Hematopoietic multipotent progenitor cell treated with erythropoietin and hydrocortisone succinate and interleukin-3 and kit ligand, for 8 days (in vitro differentiated cells): ENCODE results near the gene KCND1.

Source experiments
- DNase-seq: peaks from one replicate; pipeline ENCODE4 v3.0.0-alpha.2; 2015

The KCND1 gene

DNA sequence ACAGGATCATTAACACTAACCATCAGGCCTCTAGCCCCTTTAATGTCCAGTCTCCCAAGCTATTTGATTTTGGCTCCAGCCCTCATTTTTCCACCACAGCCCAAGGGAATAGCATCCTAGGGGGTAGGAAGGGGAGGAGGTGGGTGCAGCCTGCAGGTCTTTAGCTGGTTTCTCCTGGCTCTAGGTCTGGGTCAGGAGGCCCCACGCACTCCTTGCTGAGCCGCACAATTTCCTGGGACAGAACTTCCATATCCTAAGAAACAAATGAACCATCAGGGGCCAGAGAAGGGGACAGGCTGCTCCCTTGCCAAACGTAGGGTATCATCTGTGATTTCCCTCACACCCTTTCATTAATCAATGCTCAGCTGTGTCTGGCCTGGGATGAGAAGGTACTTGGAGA, 2.4 kb upstream of the KCND1 start:
- DNase-seq = no peak

- DNase-seq = peak; percentile 63
Observed at GRCh38 chrX:48972220-48973164, 848 bp upstream of the KCND1 start.

DNA sequence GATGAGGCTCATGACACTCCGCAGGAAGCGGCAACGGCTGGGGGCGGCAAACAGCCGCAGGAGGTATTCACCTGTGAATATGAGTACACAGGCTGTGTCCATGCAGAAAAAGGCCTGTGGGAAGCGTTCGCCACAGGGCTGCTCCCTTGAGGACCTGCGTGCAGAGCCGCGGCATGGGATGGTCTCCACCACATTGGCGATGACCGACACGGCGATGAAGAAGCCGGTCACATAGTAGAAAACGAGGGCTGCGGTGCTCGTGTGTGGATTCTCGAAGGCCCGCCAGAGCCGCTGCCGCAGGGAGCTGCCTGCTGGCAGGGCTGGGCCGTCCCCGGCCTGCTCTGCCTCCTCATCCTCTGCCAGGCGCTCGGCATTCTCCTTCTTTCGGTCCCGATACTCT, 2.2 kb downstream of the KCND1 start:
- no peak for DNase-seq

DNA sequence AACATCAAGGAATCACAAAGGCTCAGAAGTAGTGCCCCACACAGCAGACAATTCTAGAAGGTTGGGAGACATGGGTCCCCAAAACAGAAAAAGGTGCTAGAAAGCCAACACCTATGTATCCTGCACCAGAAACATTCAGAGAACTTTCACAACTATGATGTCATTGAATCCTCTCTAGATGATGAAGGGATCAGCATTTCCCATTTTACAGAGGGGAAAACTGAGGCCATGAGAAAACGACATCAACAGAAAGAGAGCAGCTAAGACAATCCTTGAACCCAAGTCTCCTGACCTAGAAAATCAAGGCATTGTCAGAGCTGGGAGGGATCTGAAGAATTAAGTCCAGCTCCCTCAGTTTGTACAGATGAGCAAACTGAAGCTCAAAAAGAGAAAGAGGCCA, 3.3 kb downstream of the KCND1 start:
- DNase-seq = no peak

- DNase-seq = no peak
Observed at GRCh38 chrX:48966796-48967579, 4.7 kb downstream of the KCND1 start.

DNA sequence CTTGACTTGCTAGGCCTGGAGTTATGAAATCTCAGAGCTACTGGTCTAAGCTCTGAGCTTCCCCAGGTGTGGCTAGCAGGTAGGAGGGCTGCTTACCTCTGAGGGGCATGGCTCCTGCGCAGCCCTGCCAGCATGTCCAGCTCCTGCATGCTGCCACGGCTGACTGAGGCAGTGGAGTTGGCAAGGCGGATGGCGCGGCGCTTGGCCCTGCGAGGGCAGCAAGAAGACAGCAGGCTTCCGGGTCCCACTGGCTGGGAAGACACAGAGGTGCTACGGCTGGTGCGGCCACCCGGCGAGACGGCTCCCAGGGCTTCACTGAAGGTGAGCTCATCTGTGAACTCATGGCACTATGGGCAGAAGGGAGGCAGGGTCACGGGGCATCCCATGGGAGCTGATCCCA, 5.7 kb downstream of the KCND1 start:
- no peak for DNase-seq

DNA sequence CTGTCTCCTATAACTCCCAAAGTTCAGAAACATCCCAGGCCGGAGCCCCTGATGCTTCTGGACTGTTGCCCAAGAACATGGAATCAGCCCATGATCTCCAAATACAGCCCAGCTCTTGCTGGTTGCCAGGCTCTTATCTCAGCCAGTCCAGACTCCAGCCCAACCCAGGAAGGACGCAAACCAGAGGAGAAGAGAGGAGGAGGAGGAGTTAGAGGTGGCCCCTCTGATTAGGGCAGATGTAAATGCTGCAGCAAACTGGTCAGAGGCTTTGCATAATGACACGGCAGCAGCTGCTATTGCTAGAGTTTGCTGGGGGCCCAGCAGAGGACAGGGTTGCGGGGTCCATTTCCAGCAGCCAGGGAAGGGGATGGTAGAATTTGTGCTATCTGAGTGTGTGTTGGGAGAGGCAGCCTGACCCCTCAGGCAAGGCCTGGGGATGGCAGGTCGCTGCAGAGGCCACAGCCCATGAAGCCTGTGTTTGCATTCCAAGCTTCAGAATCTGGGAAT, 10.0 kb downstream of the KCND1 start:
- DNase-seq = peak; percentile 95

GRCh38 chrX:48960291-48960690, 11.4 kb downstream of the KCND1 start:
- no peak for DNase-seq

- DNase-seq = peak; percentile 41
Observed at GRCh38 chrX:48958635-48959094, 13.0 kb downstream of the KCND1 start.

DNA sequence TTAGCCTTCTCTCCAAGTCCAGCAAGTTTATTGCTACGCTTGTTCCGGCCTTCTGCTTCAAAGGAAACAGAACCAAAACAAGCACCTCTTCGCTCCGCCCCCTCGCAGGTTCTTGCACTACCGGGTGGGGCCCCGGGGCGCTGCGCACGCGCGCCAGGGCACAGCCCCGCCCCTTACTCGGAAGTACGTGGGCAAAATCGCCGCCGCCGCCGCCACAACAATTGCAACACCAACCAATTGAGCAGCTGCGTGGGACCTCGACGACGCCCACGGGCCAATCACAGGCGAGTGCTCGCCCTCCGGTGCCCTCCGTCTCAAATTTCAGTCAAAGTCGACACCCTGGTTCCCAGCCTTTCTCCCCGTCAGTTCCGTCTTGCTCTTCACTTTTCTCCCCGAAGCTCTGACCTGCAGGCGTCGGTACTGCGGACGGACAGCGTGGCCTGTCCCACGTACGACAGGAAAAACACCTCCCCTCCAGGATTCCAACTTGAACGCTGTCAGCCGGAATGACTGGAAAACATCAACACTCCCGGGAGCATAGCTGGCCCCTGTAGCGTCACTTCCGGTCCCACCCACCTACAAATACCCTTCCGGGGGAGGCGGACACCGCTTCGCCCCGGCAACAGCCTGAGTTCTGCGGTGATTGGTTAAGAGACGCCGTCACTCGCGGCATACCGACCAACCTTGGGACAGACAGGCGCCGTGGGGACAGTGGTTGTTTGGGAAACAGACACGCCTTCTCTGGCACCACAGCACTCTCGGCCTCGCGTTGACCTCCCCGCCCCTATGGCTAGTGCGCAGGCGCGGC, 13.6 kb downstream of the KCND1 start:
- DNase-seq = peak; percentile 96

GRCh38 chrX:48957477-48957826, 14.2 kb downstream of the KCND1 start, which contains the start of gene OTUD5:
TSS of gene OTUD5 (minus strand) at chrX:48957607. CDS start at chrX:48957570, 37 bp downstream.
- peak; percentile 70 for DNase-seq

GRCh38 chrX:48956728-48957414, 14.8 kb downstream of the KCND1 start:
- DNase-seq = peak; percentile 42

GRCh38 chrX:48948589-48948988, 23.1 kb downstream of the KCND1 start:
- DNase-seq = no peak

GRCh38 chrX:48945517-48946348, 25.9 kb downstream of the KCND1 start:
- peak; percentile 59 for DNase-seq

DNA sequence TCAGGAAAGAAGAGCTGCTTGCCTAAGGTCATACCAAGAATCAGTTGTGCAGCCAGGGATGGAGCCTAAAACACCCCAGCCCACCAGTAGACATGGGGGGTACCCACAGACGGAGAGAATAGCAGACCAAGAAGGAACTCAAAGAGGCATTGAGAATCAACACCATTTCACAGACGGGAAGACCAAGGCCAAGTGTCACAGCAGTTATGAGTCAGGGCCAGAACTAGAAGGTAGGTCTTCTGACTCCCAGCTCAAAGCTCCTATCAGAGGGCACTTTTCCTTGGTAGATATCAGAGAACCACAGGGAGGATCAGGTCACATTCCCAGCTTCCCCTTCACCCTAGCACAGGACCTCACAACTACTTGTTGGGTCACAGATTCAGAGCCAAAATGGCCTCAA, 28.7 kb downstream of the KCND1 start:
- peak; percentile 18 for DNase-seq

DNA sequence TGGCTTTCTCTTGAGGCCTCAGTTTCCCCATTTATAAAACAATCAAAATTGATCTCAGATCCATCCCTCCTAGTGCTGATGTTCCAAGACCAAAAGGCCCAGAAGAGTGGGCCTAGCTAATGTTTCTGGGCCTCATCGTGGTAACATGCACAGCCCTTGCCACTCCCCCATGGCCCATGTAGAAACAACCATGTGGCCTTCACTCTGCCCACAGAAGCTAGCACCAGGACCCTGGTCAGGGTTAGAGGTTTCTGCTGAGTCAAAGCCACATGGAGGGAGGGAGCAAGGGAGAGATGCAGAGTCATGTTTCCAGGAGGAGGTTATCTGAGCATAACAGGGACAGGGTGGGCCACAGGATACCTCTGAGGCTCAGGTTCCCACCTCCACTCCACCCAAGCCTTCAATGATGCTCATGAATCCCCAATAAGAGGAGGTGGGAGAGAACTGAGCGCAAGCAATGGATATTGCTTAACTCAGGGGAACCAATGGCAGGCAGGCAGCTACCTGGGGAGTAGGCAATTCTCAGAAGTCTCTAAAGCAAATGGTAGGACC, 31.2 kb downstream of the KCND1 start:
- peak; percentile 91 for DNase-seq

DNA sequence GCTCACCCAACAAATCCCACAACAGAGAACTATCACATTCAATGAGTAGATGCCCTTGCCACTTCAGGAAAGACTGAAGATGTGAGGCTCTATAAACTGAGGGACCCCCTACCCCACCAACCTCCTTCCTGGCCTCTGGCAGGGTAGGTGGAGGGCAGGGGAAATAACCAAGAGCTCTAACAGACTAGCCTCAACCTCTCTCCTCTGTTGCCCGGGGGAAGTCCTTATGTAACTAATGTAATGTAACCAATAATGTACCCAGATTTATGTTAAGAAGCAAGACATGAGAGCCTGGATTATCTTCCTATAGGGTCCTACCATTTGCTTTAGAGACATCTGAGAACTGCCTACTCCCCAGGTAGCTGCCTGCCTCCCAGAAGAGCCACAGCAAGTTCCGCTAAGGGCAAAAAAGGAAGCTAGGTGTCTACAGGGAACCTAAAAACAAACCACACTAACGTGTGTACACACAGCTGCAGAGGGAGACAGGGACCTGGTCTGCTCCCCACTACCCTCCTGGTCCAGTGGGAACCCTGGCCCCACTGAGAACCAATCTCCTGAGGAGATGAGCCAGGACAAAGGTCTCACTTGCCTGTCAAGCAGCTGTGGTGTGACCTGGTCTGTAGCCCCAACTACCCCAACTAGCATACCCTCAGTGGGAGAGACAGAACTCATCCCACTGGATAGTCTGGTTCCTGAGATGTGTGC, 32.0 kb downstream of the KCND1 start:
- no peak for DNase-seq

- no peak for DNase-seq
Observed at GRCh38 chrX:48938721-48939425, 32.8 kb downstream of the KCND1 start.
